NCI-H146 treated with DMSO at 0.1 percent for 48 hours (cell line): Measurements from ENCODE around the gene UBE2I.

Experiments
- DNase-seq: peaks from one replicate; lab custom pipeline; 2025; ENCODE audit not compliant: unreplicated experiment; lab: John Stamatoyannopoulos, UW

The UBE2I gene

GRCh38 chr16:1312467-1312816 is 3.0 kb downstream of the UBE2I start:
- no peak for DNase-seq

- DNase-seq = no peak
Measured at GRCh38 chr16:1312903-1313302, 3.5 kb downstream of the UBE2I start.

- DNase-seq = no peak
Measured at GRCh38 chr16:1313721-1314369, 4.4 kb downstream of the UBE2I start.

- DNase-seq = no peak
Measured at GRCh38 chr16:1314399-1315068, 5.1 kb downstream of the UBE2I start.

- no peak for DNase-seq
Measured at GRCh38 chr16:1315081-1316032, 5.9 kb downstream of the UBE2I start.

GRCh38 chr16:1316033-1316405 is 6.6 kb downstream of the UBE2I start:
- no peak for DNase-seq

- no peak for DNase-seq
Measured at GRCh38 chr16:1317479-1318267, 8.2 kb downstream of the UBE2I start.

GRCh38 chr16:1318268-1318545 is 8.8 kb downstream of the UBE2I start:
- no peak for DNase-seq

- no peak for DNase-seq
Measured at GRCh38 chr16:1319041-1319440, 9.6 kb downstream of the UBE2I start.

GRCh38 chr16:1320097-1320496 is 10.7 kb downstream of the UBE2I start:
- DNase-seq = no peak

- no peak for DNase-seq
Measured at GRCh38 chr16:1320658-1321240, 11.3 kb downstream of the UBE2I start.

- no peak for DNase-seq
Measured at GRCh38 chr16:1322407-1322806, 13.0 kb downstream of the UBE2I start.

- DNase-seq = no peak
Measured at GRCh38 chr16:1323296-1324239, 14.1 kb downstream of the UBE2I start.

- no peak for DNase-seq
Measured at GRCh38 chr16:1324286-1324826, 14.9 kb downstream of the UBE2I start.

GRCh38 chr16:1325261-1325660 is 15.8 kb downstream of the UBE2I start:
- no peak for DNase-seq

GRCh38 chr16:1325673-1326371 is 16.4 kb downstream of the UBE2I start:
- DNase-seq = no peak

- no peak for DNase-seq
Measured at GRCh38 chr16:1326391-1326790, 17.0 kb downstream of the UBE2I start.

- no peak for DNase-seq
Measured at GRCh38 chr16:1326946-1327618, 17.6 kb downstream of the UBE2I start.

GRCh38 chr16:1327619-1327947 is 18.1 kb downstream of the UBE2I start:
- DNase-seq = no peak
